Stimulated activated naive CD8-positive, alpha-beta T cell treated with anti-CD3 and anti-CD28 coated beads, Interleukin-15, Interleukin-2, amounts not matched to agents 100 ng/mL and 50 ng/mL, for 24 hours (primary cell): ENCODE results near the gene UFD1.

Experiments used
- H3K27ac Mint-ChIP-seq: one replicate; pipeline ENCODE4 v1.8.0; 2021; ENCODE audit warnings: mild to moderate bottlenecking, mixed read lengths
- H3K27me3 Mint-ChIP-seq: one replicate; pipeline ENCODE4 v1.8.0; 2021; ENCODE audit warnings: mixed read lengths
- H3K36me3 Mint-ChIP-seq: one replicate; pipeline ENCODE4 v1.8.0; 2021; ENCODE audit warnings: low read depth, mixed read lengths
- H3K4me1 Mint-ChIP-seq: one replicate; pipeline ENCODE4 v1.8.0; 2021; ENCODE audit warnings: low read depth, mixed read lengths
- H3K4me3 Mint-ChIP-seq: one replicate; pipeline ENCODE4 v1.8.0; 2021; ENCODE audit warnings: mild to moderate bottlenecking, mixed read lengths
- H3K9me3 Mint-ChIP-seq: one replicate; pipeline ENCODE4 v1.8.0; 2021; ENCODE audit warnings: mixed read lengths

Gene UFD1

GRCh38 chr22:19457828-19458428, 21.1 kb downstream of the UFD1 start:
- Mint-ChIP-seq H3K27ac (no peak overlapping the region), H3K9me3 (no peaks in the 10 kb centered on the region), H3K4me3 (no peak overlapping the region), H3K4me1 (peaks cover 10% of the 10 kb centered on the region), H3K27me3 (no peaks in the 10 kb centered on the region), H3K36me3 (peaks cover 63% of the 10 kb centered on the region)

- Mint-ChIP-seq H3K27me3 (no peaks in the 10 kb centered on the region), H3K4me1 (peaks cover 10% of the 10 kb centered on the region), H3K9me3 (no peaks in the 10 kb centered on the region), H3K36me3 (peaks cover 68% of the 10 kb centered on the region), H3K27ac (no peak overlapping the region), H3K4me3 (no peak overlapping the region)
Measured at GRCh38 chr22:19456541-19456940, 22.5 kb downstream of the UFD1 start.

- Mint-ChIP-seq H3K4me3 (no peak overlapping the region), H3K9me3 (no peaks in the 10 kb centered on the region), H3K36me3 (peaks cover 66% of the 10 kb centered on the region), H3K27ac (peak overlapping the region; percentile 8), H3K4me1 (peaks cover 10% of the 10 kb centered on the region), H3K27me3 (no peaks in the 10 kb centered on the region)
Measured at GRCh38 chr22:19455585-19456370, 23.2 kb downstream of the UFD1 start.

- H3K27me3 Mint-ChIP-seq: no peaks in the 10 kb centered on the region
- no peaks in the 10 kb centered on the region for H3K9me3 Mint-ChIP-seq
- peak overlapping the region; percentile 8 for H3K27ac Mint-ChIP-seq
- H3K36me3 Mint-ChIP-seq: peaks cover 65% of the 10 kb centered on the region
- peaks cover 10% of the 10 kb centered on the region for H3K4me1 Mint-ChIP-seq
- no peak overlapping the region for H3K4me3 Mint-ChIP-seq
Measured at GRCh38 chr22:19455033-19455432, 24.0 kb downstream of the UFD1 start.

GRCh38 chr22:19454156-19454555, 24.8 kb downstream of the UFD1 start:
- Mint-ChIP-seq H3K4me3 (no peak overlapping the region), H3K4me1 (peaks cover 14% of the 10 kb centered on the region), H3K27me3 (no peaks in the 10 kb centered on the region), H3K36me3 (peaks cover 64% of the 10 kb centered on the region), H3K9me3 (no peaks in the 10 kb centered on the region), H3K27ac (peak overlapping the region; percentile 76)

GRCh38 chr22:19453718-19454117, 25.3 kb downstream of the UFD1 start:
- no peaks in the 10 kb centered on the region for H3K9me3 Mint-ChIP-seq
- H3K27me3 Mint-ChIP-seq: no peaks in the 10 kb centered on the region
- H3K4me1 Mint-ChIP-seq: peaks cover 18% of the 10 kb centered on the region
- peak overlapping the region; percentile 76 for H3K27ac Mint-ChIP-seq
- no peak overlapping the region for H3K4me3 Mint-ChIP-seq
- peaks cover 63% of the 10 kb centered on the region for H3K36me3 Mint-ChIP-seq

GRCh38 chr22:19451570-19451969, 27.4 kb downstream of the UFD1 start:
- peak overlapping the region; percentile 23 for H3K27ac Mint-ChIP-seq
- H3K4me3 Mint-ChIP-seq: no peak overlapping the region
- H3K4me1 Mint-ChIP-seq: peaks cover 32% of the 10 kb centered on the region
- no peaks in the 10 kb centered on the region for H3K9me3 Mint-ChIP-seq
- H3K36me3 Mint-ChIP-seq: peaks cover 57% of the 10 kb centered on the region
- H3K27me3 Mint-ChIP-seq: no peaks in the 10 kb centered on the region

- Mint-ChIP-seq H3K4me3 (no peak overlapping the region), H3K27me3 (no peaks in the 10 kb centered on the region), H3K36me3 (peaks cover 56% of the 10 kb centered on the region), H3K4me1 (peaks cover 39% of the 10 kb centered on the region), H3K9me3 (no peaks in the 10 kb centered on the region), H3K27ac (no peak overlapping the region)
Measured at GRCh38 chr22:19450363-19451175, 28.4 kb downstream of the UFD1 start.

GRCh38 chr22:19449422-19449767, 29.6 kb downstream of the UFD1 start:
- Mint-ChIP-seq H3K27ac (no peak overlapping the region), H3K4me1 (peaks cover 42% of the 10 kb centered on the region), H3K9me3 (no peaks in the 10 kb centered on the region), H3K36me3 (peaks cover 52% of the 10 kb centered on the region), H3K27me3 (no peaks in the 10 kb centered on the region), H3K4me3 (no peak overlapping the region)

- Mint-ChIP-seq H3K27ac (peak overlapping the region; percentile 63), H3K9me3 (no peaks in the 10 kb centered on the region), H3K4me1 (peaks cover 39% of the 10 kb centered on the region), H3K4me3 (peak overlapping the region; percentile 96), H3K36me3 (peaks cover 47% of the 10 kb centered on the region), H3K27me3 (no peaks in the 10 kb centered on the region)
Measured at GRCh38 chr22:19448739-19449421, 30.1 kb downstream of the UFD1 start.

GRCh38 chr22:19448076-19448607, 30.9 kb downstream of the UFD1 start:
- no peaks in the 10 kb centered on the region for H3K27me3 Mint-ChIP-seq
- H3K36me3 Mint-ChIP-seq: peaks cover 49% of the 10 kb centered on the region
- peak overlapping the region; percentile 96 for H3K4me3 Mint-ChIP-seq
- H3K4me1 Mint-ChIP-seq: peaks cover 43% of the 10 kb centered on the region
- no peaks in the 10 kb centered on the region for H3K9me3 Mint-ChIP-seq
- peak overlapping the region; percentile 85 for H3K27ac Mint-ChIP-seq

- Mint-ChIP-seq H3K36me3 (peaks cover 48% of the 10 kb centered on the region), H3K27ac (peak within 1 kb of the TSS; percentile 85), H3K9me3 (no peaks in the 10 kb centered on the region), H3K4me1 (peaks cover 45% of the 10 kb centered on the region), H3K27me3 (no peaks in the 10 kb centered on the region), H3K4me3 (peak within 1 kb of the TSS; percentile 96)
Measured at GRCh38 chr22:19447330-19448075, 31.5 kb downstream of the UFD1 start, which contains the start of gene C22orf39. C22orf39 (minus strand) TSS chr22:19447711; CDS start chr22:19447688, 23 bp downstream.

GRCh38 chr22:19446603-19447329, 32.2 kb downstream of the UFD1 start:
- peaks cover 49% of the 10 kb centered on the region for H3K4me1 Mint-ChIP-seq
- H3K4me3 Mint-ChIP-seq: peak overlapping the region; percentile 96
- H3K9me3 Mint-ChIP-seq: no peaks in the 10 kb centered on the region
- H3K27me3 Mint-ChIP-seq: no peaks in the 10 kb centered on the region
- peaks cover 47% of the 10 kb centered on the region for H3K36me3 Mint-ChIP-seq
- peak overlapping the region; percentile 83 for H3K27ac Mint-ChIP-seq
